CD14-positive monocyte (primary cell): Measurements from ENCODE around the gene QDPR. TPM values are rescaled to one million over a fixed set of nuclear protein-coding genes. Genes with fewer than 3 reads are reported as not detected.

Experiments
- DNase-seq, 3 donors: peaks; one replicate each; pipeline ENCODE4 v3.0.0-alpha.2; 2011 to 2022
- H2AFZ ChIP-seq: 2 replicates; pipeline ENCODE4 v1.6.0; 2012; ENCODE audit warnings: mild to moderate bottlenecking, low read depth, low read length, inconsistent platforms; ENCODE audit not compliant: insufficient read depth, poor library complexity, severe bottlenecking
- H3K27ac ChIP-seq, 2 donors: 1 replicate in 1 of 2; 2 replicates in 1 of 2; pipeline ENCODE4 v1.5.1; 2012 to 2013; ENCODE audit warnings: low read length in 2 of 2, control low read depth in 1 of 2, inconsistent platforms in 1 of 2, low read depth in 1 of 2, mild to moderate bottlenecking in 1 of 2
- H3K27me3 ChIP-seq, 2 donors: one replicate each; pipeline versions ENCODE4 v1.6.0 to v1.6.1; 2011 to 2013; ENCODE audit warnings: low read length in 2 of 2; ENCODE audit not compliant: control insufficient read depth in 2 of 2, insufficient read depth in 2 of 2
- H3K36me3 ChIP-seq, 2 donors: replicated peaks in 1 of 2; 1 replicate in 1 of 2; 2 replicates in 1 of 2; pipeline versions ENCODE4 v1.5.1 to v1.6.1; 2012 to 2013; ENCODE audit warnings: low read length in 2 of 2, control low read depth in 1 of 2, inconsistent platforms in 1 of 2, mild to moderate bottlenecking in 1 of 2; ENCODE audit not compliant: insufficient read depth in 2 of 2, control insufficient read depth in 1 of 2
- H3K4me1 ChIP-seq, 2 donors: 1 replicate in 1 of 2; 2 replicates in 1 of 2; pipeline versions ENCODE4 v1.5.1 to v1.6.1; 2012 to 2013; ENCODE audit warnings: low read length in 2 of 2, control low read depth in 1 of 2, inconsistent platforms in 1 of 2, mild to moderate bottlenecking in 1 of 2, moderate library complexity in 1 of 2; ENCODE audit not compliant: insufficient read depth in 2 of 2, control insufficient read depth in 1 of 2
- H3K4me2 ChIP-seq: replicated peaks from 2 replicates; pipeline ENCODE3; 2012; ENCODE audit warnings: low read length, moderate library complexity, mild to moderate bottlenecking; ENCODE audit not compliant: poor library complexity, severe bottlenecking; ENCODE audit errors: extremely low read depth
- H3K4me3 ChIP-seq, 3 experiments: fragments of 200-600 bp in 1 of 3; sonication (generic) in 1 of 3; replicated peaks in 1 of 3; 1 replicate in 2 of 3; 2 replicates in 1 of 3; pipeline ENCODE4 v1.5.1; 2011 to 2013; ENCODE audit warnings: low read length in 3 of 3, mild to moderate bottlenecking in 3 of 3, control low read depth in 2 of 3, low read depth in 2 of 3, inconsistent platforms in 1 of 3, moderate library complexity in 1 of 3
- H3K79me2 ChIP-seq: 2 replicates; pipeline ENCODE4 v1.6.0; 2012; ENCODE audit warnings: mild to moderate bottlenecking, control low read depth, inconsistent platforms, low read length, moderate library complexity; ENCODE audit not compliant: insufficient read depth
- H3K9ac ChIP-seq: 2 replicates; pipeline ENCODE4 v1.6.0; 2017; ENCODE audit warnings: low read length, mild to moderate bottlenecking; ENCODE audit not compliant: insufficient read depth, poor library complexity, severe bottlenecking
- H3K9me3 ChIP-seq, 2 donors: replicated peaks in 1 of 2; 1 replicate in 1 of 2; 2 replicates in 1 of 2; pipeline versions ENCODE4 v1.5.1 to v1.6.1; 2012 to 2013; ENCODE audit warnings: low read length in 2 of 2, control low read depth in 1 of 2; ENCODE audit not compliant: control insufficient read depth in 1 of 2, insufficient read depth in 1 of 2
- H4K20me1 ChIP-seq: 2 replicates; pipeline ENCODE4 v1.6.0; 2012; ENCODE audit warnings: mild to moderate bottlenecking, low read length, control low read depth, moderate library complexity; ENCODE audit not compliant: insufficient read depth
- H3K27ac Mint-ChIP-seq, 7 donors: one replicate each; pipeline ENCODE4 v1.8.0; 2020; ENCODE audit warnings: mild to moderate bottlenecking in 7 of 7, mixed read lengths in 7 of 7, moderate library complexity in 6 of 7, inconsistent platforms in 2 of 7
- H3K27me3 Mint-ChIP-seq, 3 donors: one replicate each; pipeline ENCODE4 v1.8.0; 2021 to 2022; ENCODE audit warnings: low read depth in 3 of 3, mild to moderate bottlenecking in 3 of 3, mixed read lengths in 3 of 3, moderate library complexity in 3 of 3, inconsistent platforms in 1 of 3
- H3K36me3 Mint-ChIP-seq, 2 donors: one replicate each; pipeline ENCODE4 v1.8.0; 2020; ENCODE audit warnings: mixed read lengths in 2 of 2, inconsistent platforms in 1 of 2, mild to moderate bottlenecking in 1 of 2
- H3K4me1 Mint-ChIP-seq: one replicate; pipeline ENCODE4 v1.8.0; 2020; ENCODE audit warnings: mild to moderate bottlenecking, mixed read lengths
- H3K4me3 Mint-ChIP-seq, 2 donors: one replicate each; pipeline ENCODE4 v1.8.0; 2020; ENCODE audit warnings: mild to moderate bottlenecking in 2 of 2, mixed read lengths in 2 of 2, moderate library complexity in 1 of 2
- H3K9me3 Mint-ChIP-seq, 7 donors: one replicate each; pipeline ENCODE4 v1.8.0; 2020 to 2022; ENCODE audit warnings: mixed read lengths in 7 of 7, mild to moderate bottlenecking in 6 of 7, moderate library complexity in 6 of 7, inconsistent platforms in 2 of 7
- WGBS: methylation state at CpG from one replicate; pipeline ENCODE4 v1.1.5; 2013; ENCODE audit warnings: missing lambda C conversion rate; ENCODE audit not compliant: insufficient coverage; 5-methylcytosine and 5-hydroxymethylcytosine counted together
- intact Hi-C, 2 donors: fragments of 100-400 bp; cut with micrococcal nuclease; formaldehyde crosslinking; loops; one replicate each; pipeline versions ENCODE4 v1.15.0 to v1.15.1; 2023
- polyA plus RNA-seq, 3 donors: library from polyadenylated mRNA; depleted of rRNA in 1 of 3; unstranded in 2 of 3; stranded (reverse) in 1 of 3; fragments of 300-500 nt in 2 of 3; fragments of >200 nt in 1 of 3; fragmentation: Illumina TruSeq in 2 of 3; gene quantifications; 1 replicate in 2 of 3; 2 replicates in 1 of 3; pipeline ENCODE4 v1.2.3, GENCODE V29; 2012 to 2021
- TF ChIP-seq, protein P1 (sequence below): fragments of 200-600 bp; IDR thresholded peaks from one replicate; pipeline ENCODE4 v1.8.0; 2022; ENCODE audit warnings: antibody characterized with exemption, mild to moderate bottlenecking

QDPR gene
- polyA plus RNA-seq, 3 donors = 15.8 to 31.7 (median 27.7) TPM

DNA sequence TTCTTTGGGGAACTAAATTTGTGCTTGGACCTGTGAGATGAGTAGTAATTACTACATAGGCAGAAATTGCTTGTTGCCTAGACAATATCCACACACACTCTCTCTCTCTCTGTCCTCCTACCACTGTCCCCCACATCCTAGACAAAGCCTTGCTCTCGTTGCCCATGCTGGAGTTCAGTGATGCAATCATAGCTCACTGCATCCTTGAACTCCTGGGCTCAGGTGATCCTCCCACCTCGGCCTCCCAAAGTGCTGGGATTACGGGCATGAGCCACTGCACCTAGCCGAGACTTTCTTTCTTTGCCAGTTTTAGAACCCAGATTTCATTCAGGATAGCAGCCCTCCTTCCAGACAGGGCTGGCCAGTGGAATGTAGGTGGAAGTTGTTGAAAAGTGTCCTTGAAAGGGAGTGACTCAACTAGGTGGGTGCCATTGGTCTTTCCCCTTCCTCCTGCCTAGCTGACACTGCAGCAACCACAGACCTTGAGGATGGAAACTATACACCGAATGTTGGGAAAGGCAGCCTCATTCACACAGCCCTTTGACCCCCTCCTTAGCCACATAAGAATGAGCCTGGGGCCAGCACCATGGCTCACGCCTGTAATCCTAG, 48.3 kb upstream of the QDPR start:
- no peaks in the 10 kb centered on the region for H3K9me3 ChIP-seq
- H3K9me3 Mint-ChIP-seq = no peaks in the 10 kb centered on the region
- no peaks in the 10 kb centered on the region for H3K36me3 ChIP-seq
- H3K4me1 Mint-ChIP-seq = no peaks in the 10 kb centered on the region
- H3K4me2 ChIP-seq = no peak overlapping the region
- H3K27me3 Mint-ChIP-seq = peaks cover 1 to 8% (median 3%) of the 10 kb centered on the region in 3 donors
- H3K4me3 Mint-ChIP-seq = no peak overlapping the region
- no peak overlapping the region for H3K27ac ChIP-seq
- no peaks in the 10 kb centered on the region for H3K4me1 ChIP-seq
- H3K27me3 ChIP-seq = no peaks in the 10 kb centered on the region
- no peak overlapping the region for H2AFZ ChIP-seq
- no peaks in the 10 kb centered on the region for H4K20me1 ChIP-seq
- DNase-seq = no peak
- 83% methylated on average over 3 of the region's 6 CpGs for WGBS
- no peak overlapping the region for H3K4me3 ChIP-seq
- TF ChIP-seq, protein P1, sequence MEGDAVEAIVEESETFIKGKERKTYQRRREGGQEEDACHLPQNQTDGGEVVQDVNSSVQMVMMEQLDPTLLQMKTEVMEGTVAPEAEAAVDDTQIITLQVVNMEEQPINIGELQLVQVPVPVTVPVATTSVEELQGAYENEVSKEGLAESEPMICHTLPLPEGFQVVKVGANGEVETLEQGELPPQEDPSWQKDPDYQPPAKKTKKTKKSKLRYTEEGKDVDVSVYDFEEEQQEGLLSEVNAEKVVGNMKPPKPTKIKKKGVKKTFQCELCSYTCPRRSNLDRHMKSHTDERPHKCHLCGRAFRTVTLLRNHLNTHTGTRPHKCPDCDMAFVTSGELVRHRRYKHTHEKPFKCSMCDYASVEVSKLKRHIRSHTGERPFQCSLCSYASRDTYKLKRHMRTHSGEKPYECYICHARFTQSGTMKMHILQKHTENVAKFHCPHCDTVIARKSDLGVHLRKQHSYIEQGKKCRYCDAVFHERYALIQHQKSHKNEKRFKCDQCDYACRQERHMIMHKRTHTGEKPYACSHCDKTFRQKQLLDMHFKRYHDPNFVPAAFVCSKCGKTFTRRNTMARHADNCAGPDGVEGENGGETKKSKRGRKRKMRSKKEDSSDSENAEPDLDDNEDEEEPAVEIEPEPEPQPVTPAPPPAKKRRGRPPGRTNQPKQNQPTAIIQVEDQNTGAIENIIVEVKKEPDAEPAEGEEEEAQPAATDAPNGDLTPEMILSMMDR = no peak
- H3K27ac Mint-ChIP-seq = peak overlapping the region in 1 of 7 donors; percentile 88
- intact Hi-C loops = no loop called here
- no peak overlapping the region for H3K9ac ChIP-seq
- no peaks in the 10 kb centered on the region for H3K36me3 Mint-ChIP-seq
- no peaks in the 10 kb centered on the region for H3K79me2 ChIP-seq

DNA sequence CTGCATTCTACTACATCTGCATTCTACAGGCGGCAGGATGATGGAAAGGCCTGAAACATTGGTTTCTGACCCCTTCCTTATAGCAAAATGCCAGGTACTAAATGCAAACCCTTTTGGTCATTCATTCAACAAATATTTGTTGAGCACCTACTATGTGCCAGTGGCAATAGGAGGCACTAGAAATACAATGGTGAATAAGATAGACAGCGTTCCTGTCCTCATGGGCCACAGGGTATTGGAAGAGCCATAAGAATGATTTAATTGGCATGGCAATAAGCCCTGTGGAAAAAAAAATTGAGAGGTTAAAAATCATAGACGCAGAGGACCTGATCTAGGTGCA, 47.8 kb upstream of the QDPR start:
- H3K79me2 ChIP-seq = no peaks in the 10 kb centered on the region
- H3K36me3 ChIP-seq = no peaks in the 10 kb centered on the region
- no peaks in the 10 kb centered on the region for H3K4me1 Mint-ChIP-seq
- WGBS = 100% methylated on average over 2 of the region's 3 CpGs
- no peak overlapping the region for H3K9ac ChIP-seq
- H3K27ac Mint-ChIP-seq = no peak overlapping the region
- TF ChIP-seq, protein P1 = no peak
- H3K27me3 ChIP-seq = no peaks in the 10 kb centered on the region
- no peak for DNase-seq
- H3K27me3 Mint-ChIP-seq = peaks cover 2 to 8% (median 6%) of the 10 kb centered on the region in 3 donors
- no peaks in the 10 kb centered on the region for H4K20me1 ChIP-seq
- no peak overlapping the region for H3K27ac ChIP-seq
- H3K9me3 ChIP-seq = no peaks in the 10 kb centered on the region
- no peak overlapping the region for H3K4me3 Mint-ChIP-seq
- no peaks in the 10 kb centered on the region for H3K9me3 Mint-ChIP-seq
- H2AFZ ChIP-seq = no peak overlapping the region
- H3K36me3 Mint-ChIP-seq = no peaks in the 10 kb centered on the region
- no peak overlapping the region for H3K4me2 ChIP-seq
- no peak overlapping the region for H3K4me3 ChIP-seq
- no peaks in the 10 kb centered on the region for H3K4me1 ChIP-seq
- intact Hi-C loops = no loop called here
